ENCODE measurements around the gene GLCCI1.

The GLCCI1 gene

GRCh38 chr7:7968544-7969305 lies at the start of gene GLCCI1:
Gene GLCCI1, plus strand, starts transcription at chr7:7968796. Its CDS starts 555 bp downstream, at chr7:7969351.
- DNase-seq = peak; percentile 99

GRCh38 chr7:7919449-7919945 lies 49.1 kb upstream of the GLCCI1 start:
- no peak for DNase-seq

GRCh38 chr7:7920056-7920455 lies 48.5 kb upstream of the GLCCI1 start:
- no peak for DNase-seq

- DNase-seq = no peak
These were observed 48.1 kb upstream of the GLCCI1 start for GRCh38 chr7:7920481-7920880.

- no peak for DNase-seq
These were observed 46.8 kb upstream of the GLCCI1 start for GRCh38 chr7:7921830-7922229.

GRCh38 chr7:7922684-7923385 lies 45.8 kb upstream of the GLCCI1 start:
- no peak for DNase-seq

GRCh38 chr7:7923818-7924217 lies 44.8 kb upstream of the GLCCI1 start:
- DNase-seq = no peak

GRCh38 chr7:7924303-7924702 lies 44.3 kb upstream of the GLCCI1 start:
- no peak for DNase-seq

GRCh38 chr7:7931626-7932025 lies 37.0 kb upstream of the GLCCI1 start:
- DNase-seq = no peak

GRCh38 chr7:7932553-7932952 lies 36.0 kb upstream of the GLCCI1 start:
- DNase-seq = no peak

- DNase-seq = no peak
These were observed 34.6 kb upstream of the GLCCI1 start for GRCh38 chr7:7933915-7934526.

GRCh38 chr7:7934945-7935344 lies 33.7 kb upstream of the GLCCI1 start:
- no peak for DNase-seq

- no peak for DNase-seq
These were observed 30.1 kb upstream of the GLCCI1 start for GRCh38 chr7:7938471-7938870.

- DNase-seq = no peak
These were observed 24.6 kb upstream of the GLCCI1 start for GRCh38 chr7:7943951-7944350.

GRCh38 chr7:7944619-7945282 lies 23.8 kb upstream of the GLCCI1 start:
- DNase-seq = no peak

- DNase-seq = no peak
These were observed 22.1 kb upstream of the GLCCI1 start for GRCh38 chr7:7946486-7946885.

GRCh38 chr7:7948232-7948631 lies 20.4 kb upstream of the GLCCI1 start:
- no peak for DNase-seq

- no peak for DNase-seq
These were observed 14.8 kb upstream of the GLCCI1 start for GRCh38 chr7:7953806-7954205.

GRCh38 chr7:7956531-7957128 lies 12.0 kb upstream of the GLCCI1 start:
- DNase-seq = no peak

- DNase-seq = no peak
These were observed 11.1 kb upstream of the GLCCI1 start for GRCh38 chr7:7957513-7957912.

GRCh38 chr7:7959979-7960670 lies 8.5 kb upstream of the GLCCI1 start:
- no peak for DNase-seq

GRCh38 chr7:7962851-7963250 lies 5.7 kb upstream of the GLCCI1 start:
- DNase-seq = no peak

Data from NCI-H226 (cell line).